Stomach (tissue), 4 donors: Measurements from ENCODE around the gene PDHX.

ENCODE experiments used
- POLR2A ChIP-seq, 4 donors: fragments of 450-650 bp; IDR thresholded peaks; one replicate each; pipeline ENCODE4 v1.6.1; 2016; ENCODE audit warnings: antibody characterized with exemption in 4 of 4, control low read depth in 2 of 4, mild to moderate bottlenecking in 1 of 4, moderate library complexity in 1 of 4
- TF ChIP-seq, protein P1 (sequence below), 7 experiments: fragments of 450-650 bp in 4 of 7; fragments of 200-600 bp in 3 of 7; sonication (generic) in 3 of 7; IDR thresholded peaks; one replicate each; pipeline ENCODE4 v1.5.1; 2016 to 2019; ENCODE audit warnings: antibody characterized with exemption in 7 of 7, control low read depth in 2 of 7, mild to moderate bottlenecking in 1 of 7

GRCh38 chr11:34970033-34970432 lies 53.6 kb downstream of the PDHX start:
- no peak for TF ChIP-seq POLR2A (IDR thresholded peaks at IDR 0.05)
- TF ChIP-seq, protein P1, sequence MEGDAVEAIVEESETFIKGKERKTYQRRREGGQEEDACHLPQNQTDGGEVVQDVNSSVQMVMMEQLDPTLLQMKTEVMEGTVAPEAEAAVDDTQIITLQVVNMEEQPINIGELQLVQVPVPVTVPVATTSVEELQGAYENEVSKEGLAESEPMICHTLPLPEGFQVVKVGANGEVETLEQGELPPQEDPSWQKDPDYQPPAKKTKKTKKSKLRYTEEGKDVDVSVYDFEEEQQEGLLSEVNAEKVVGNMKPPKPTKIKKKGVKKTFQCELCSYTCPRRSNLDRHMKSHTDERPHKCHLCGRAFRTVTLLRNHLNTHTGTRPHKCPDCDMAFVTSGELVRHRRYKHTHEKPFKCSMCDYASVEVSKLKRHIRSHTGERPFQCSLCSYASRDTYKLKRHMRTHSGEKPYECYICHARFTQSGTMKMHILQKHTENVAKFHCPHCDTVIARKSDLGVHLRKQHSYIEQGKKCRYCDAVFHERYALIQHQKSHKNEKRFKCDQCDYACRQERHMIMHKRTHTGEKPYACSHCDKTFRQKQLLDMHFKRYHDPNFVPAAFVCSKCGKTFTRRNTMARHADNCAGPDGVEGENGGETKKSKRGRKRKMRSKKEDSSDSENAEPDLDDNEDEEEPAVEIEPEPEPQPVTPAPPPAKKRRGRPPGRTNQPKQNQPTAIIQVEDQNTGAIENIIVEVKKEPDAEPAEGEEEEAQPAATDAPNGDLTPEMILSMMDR (IDR thresholded peaks at IDR 0.05): no peak
